Measurements from ENCODE around the gene TMPRSS5. TPM values are rescaled to one million over a fixed set of nuclear protein-coding genes. Genes with fewer than 3 reads are reported as not detected.
"Not testable (repeated sequence)": the region's sequence is repeated elsewhere in the genome, so short reads cannot be mapped to it uniquely, and the experiment has no call there.

The TMPRSS5 gene
- total RNA-seq, 4 donors from 2014 or later, result 0.29 to 2.1 (median 1.9) TPM; not detected in 1

DNA sequence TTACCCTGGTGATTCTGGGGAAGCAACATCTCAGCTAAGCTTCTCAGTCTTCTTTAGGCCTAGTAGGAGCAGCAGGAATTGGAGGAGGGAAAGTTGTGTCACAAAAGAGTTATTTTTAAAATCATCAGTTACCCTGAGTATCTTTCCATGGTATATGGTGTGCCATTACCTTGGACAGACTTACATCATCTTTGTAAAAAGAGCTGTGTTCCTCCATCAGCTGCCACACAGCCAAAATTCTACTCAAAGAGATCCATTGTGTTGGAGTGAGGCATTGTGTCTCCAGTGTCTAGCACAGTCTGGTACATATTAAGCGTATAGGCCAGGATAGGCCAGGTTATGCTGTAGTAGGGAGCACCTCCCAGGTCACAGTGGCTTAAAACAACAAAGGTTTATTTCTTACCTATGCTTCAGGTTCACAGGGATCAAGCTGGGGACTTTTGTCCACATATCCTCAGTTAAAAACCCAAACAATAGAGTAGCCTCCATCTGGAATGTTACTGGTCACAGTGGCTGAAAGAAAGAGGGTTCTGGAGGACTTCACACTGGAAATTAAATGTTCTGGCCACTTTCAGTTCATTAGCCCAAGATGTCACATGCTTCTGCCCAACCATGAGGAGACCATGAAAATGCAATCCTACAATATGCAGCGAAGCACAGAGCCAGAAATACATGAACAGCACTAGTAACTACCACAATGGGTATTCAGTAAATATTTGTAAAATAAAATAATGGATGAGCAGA is 9.9 kb upstream of the TMPRSS5 start:
- intact Hi-C loops (cut with DNase I; ENCODE audit: low total_unique reads), result no loop called here
- Histone ChIP-seq H3K36me3 (no peaks in the 10 kb centered on the region), H3K27ac (no peak overlapping the region)

DNA sequence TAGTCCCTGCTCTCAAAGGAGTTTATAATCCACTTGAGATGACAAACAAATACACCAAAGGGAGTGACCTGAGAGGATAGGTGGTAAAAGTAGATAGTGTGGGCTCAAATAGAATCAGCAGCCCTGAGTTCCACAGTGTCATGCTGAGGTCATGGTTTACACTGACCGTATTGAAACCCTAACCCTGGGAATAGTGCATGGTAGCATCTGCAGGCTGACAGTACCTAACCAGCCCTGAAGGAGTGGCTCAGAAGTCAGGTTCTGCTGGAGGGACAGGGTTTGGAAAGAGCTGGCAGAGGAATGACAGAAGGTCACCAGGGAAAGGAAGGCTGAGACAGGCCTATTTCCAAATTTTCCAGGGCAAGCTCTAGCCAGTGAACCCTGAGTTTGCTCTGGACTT is 9.2 kb upstream of the TMPRSS5 start:
- Histone ChIP-seq H3K36me3 (no peaks in the 10 kb centered on the region), H3K9me3 (peaks cover 0 to 3% of the 10 kb centered on the region in 2 donors), H3K27ac (no peak overlapping the region), H3K4me3 (no peak overlapping the region), H3K27me3 (no peaks in the 10 kb centered on the region), H3K4me1 (no peaks in the 10 kb centered on the region)
- intact Hi-C loops (cut with DNase I; ENCODE audit: low total_unique reads), result no loop called here
- DNase-seq, result no peak
- no peak for TF ChIP-seq POLR2A (IDR thresholded peaks at IDR 0.05)
- TF ChIP-seq, protein P1, sequence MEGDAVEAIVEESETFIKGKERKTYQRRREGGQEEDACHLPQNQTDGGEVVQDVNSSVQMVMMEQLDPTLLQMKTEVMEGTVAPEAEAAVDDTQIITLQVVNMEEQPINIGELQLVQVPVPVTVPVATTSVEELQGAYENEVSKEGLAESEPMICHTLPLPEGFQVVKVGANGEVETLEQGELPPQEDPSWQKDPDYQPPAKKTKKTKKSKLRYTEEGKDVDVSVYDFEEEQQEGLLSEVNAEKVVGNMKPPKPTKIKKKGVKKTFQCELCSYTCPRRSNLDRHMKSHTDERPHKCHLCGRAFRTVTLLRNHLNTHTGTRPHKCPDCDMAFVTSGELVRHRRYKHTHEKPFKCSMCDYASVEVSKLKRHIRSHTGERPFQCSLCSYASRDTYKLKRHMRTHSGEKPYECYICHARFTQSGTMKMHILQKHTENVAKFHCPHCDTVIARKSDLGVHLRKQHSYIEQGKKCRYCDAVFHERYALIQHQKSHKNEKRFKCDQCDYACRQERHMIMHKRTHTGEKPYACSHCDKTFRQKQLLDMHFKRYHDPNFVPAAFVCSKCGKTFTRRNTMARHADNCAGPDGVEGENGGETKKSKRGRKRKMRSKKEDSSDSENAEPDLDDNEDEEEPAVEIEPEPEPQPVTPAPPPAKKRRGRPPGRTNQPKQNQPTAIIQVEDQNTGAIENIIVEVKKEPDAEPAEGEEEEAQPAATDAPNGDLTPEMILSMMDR (IDR thresholded peaks at IDR 0.05), result no peak

More for the DNA sequence above, 9.9 kb upstream of the TMPRSS5 start:
- TF ChIP-seq, protein P1 (IDR thresholded peaks at IDR 0.05), result no peak
- no peak for TF ChIP-seq POLR2A (IDR thresholded peaks at IDR 0.05)
- Histone ChIP-seq H3K4me3 (no peak overlapping the region), H3K9me3 (peaks cover 0 to 3% of the 10 kb centered on the region in 2 donors), H3K4me1 (no peaks in the 10 kb centered on the region), H3K27me3 (no peaks in the 10 kb centered on the region)
- no peak for DNase-seq

DNA sequence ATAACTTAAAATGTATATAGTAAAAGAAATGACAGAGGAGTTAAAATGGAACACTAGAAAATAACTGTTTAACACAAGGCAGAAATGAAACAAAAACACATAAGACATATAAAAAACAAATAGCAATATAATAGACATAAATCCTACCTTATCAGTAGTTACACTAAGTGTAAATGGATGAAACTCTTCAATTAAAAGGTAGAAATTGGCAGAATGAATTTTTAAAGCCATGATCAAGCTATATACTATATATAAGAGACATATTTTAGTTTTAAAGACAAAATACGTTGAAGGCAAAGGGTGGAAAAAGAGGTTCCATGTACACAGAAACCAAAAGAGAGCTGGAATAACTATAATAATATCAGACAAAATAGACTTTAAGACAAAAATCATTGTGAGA is 4.9 kb upstream of the TMPRSS5 start:
- Histone ChIP-seq H3K9me3 (peaks cover 0 to 3% of the 10 kb centered on the region in 2 donors), H3K27me3 (no peaks in the 10 kb centered on the region), H3K27ac (no peak overlapping the region), H3K4me1 (no peaks in the 10 kb centered on the region), H3K4me3 (no peak overlapping the region), H3K36me3 (no peaks in the 10 kb centered on the region)
- intact Hi-C loops (cut with DNase I; ENCODE audit: low total_unique reads), result no loop called here
- no peak for DNase-seq
- no peak for TF ChIP-seq POLR2A (IDR thresholded peaks at IDR 0.05)
- TF ChIP-seq, protein P1 (IDR thresholded peaks at IDR 0.05), result no peak

DNA sequence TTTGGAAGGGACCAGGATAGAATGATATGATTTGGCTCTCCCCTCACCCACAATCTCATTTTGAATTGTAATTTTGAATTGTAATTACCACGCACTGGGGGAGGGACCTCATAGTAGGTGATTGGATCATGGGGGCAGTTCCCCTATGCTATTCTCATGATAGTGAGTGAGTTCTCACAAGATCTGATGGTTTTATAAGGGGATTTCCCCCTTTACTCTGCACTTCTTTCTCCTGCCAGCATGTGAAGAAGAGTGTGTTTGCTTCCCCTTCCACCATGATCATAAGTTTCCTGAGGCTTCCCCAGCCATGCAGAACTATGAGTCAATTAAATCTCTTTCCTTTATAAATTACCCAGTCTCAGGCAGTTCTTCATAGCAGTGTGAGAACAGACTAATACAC is 2.6 kb downstream of the TMPRSS5 start:
- H3K4me1 ChIP-seq; intact Hi-C loops (cut with DNase I; ENCODE audit: low total_unique reads); H3K4me3 ChIP-seq; H3K27me3 ChIP-seq; H3K36me3 ChIP-seq; H3K27ac ChIP-seq; H3K9me3 ChIP-seq; DNase-seq: not testable (repeated sequence)

DNA sequence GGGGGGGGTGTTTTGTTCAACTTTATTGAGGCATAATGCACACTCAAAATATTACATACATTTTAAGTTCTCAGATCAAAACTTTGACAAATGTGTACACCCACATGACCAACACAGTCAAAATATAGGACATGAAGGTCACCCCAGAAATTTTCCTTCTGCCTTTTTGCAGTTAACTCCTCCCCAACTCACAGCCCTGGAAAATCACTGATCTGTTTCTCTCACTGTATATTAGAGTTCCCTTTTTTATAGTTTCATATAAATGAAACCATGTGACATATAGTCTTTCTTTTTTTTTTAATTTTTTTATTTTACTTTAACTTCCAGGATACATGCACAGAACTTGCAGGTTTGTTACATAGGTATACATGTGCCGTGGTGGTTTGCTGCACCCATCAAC is 4.6 kb downstream of the TMPRSS5 start:
- Histone ChIP-seq H3K4me3 (no peak overlapping the region), H3K36me3 (no peaks in the 10 kb centered on the region), H3K27ac (no peak overlapping the region), H3K4me1 (no peaks in the 10 kb centered on the region), H3K9me3 (no peaks in the 10 kb centered on the region), H3K27me3 (no peaks in the 10 kb centered on the region)
- intact Hi-C loops (cut with DNase I; ENCODE audit: low total_unique reads), result no loop called here
- TF ChIP-seq, protein P1 (IDR thresholded peaks at IDR 0.05), result no peak
- TF ChIP-seq POLR2A (IDR thresholded peaks at IDR 0.05), result no peak
- DNase-seq, result no peak
